HG03196 (cell line): Measurements from ENCODE around the gene P2RX3.

Experiments used
- ATAC-seq: cut with Tn5 transposase; IDR thresholded peaks from one replicate; pipeline ENCODE4 v1.9.1; 2021; ENCODE audit not compliant: unreplicated experiment

Gene P2RX3

GRCh38 chr11:57417056-57417455 lies 78.9 kb downstream of the P2RX3 start:
- no peak for ATAC-seq

- no peak for ATAC-seq
These were observed 80.0 kb downstream of the P2RX3 start for GRCh38 chr11:57418131-57418530.

GRCh38 chr11:57419146-57419545 lies 81.0 kb downstream of the P2RX3 start:
- no peak for ATAC-seq

- no peak for ATAC-seq
These were observed 82.9 kb downstream of the P2RX3 start for GRCh38 chr11:57421066-57421465.

GRCh38 chr11:57421805-57422204 lies 83.7 kb downstream of the P2RX3 start:
- ATAC-seq: no peak
